HepG2 (cell line): ENCODE data around the gene AGPAT3. TPM values are rescaled to one million over a fixed set of nuclear protein-coding genes. Genes with fewer than 3 reads are reported as not detected.
A peak's percentile ranks its signal among the peaks of the same experiment; 100 is the strongest.

ENCODE experiments used
- CBFB ChIP-seq: sonication (generic); formaldehyde crosslinking; IDR thresholded peaks from 2 replicates; pipeline ENCODE4 v1.4.0; 2020; ENCODE audit warnings: missing genetic modification reagents
- ERF ChIP-seq: IDR thresholded peaks from 2 replicates; pipeline ENCODE4 v1.6.1; 2018; ENCODE audit warnings: missing biosample characterization, missing genetic modification reagents
- FOSL2 ChIP-seq: sonication (generic); formaldehyde crosslinking; IDR thresholded peaks from 2 replicates; pipeline ENCODE4 v1.4.0; 2020; ENCODE audit warnings: missing genetic modification reagents
- FOXP1 ChIP-seq, 2 experiments: fragments of 450-650 bp in 1 of 2; IDR thresholded peaks; 2 replicates each; pipeline ENCODE4 v1.6.1; 2017 to 2018; ENCODE audit warnings: antibody characterized with exemption in 1 of 2
- PHF21A ChIP-seq: sonication (generic); formaldehyde crosslinking; IDR thresholded peaks from 2 replicates; pipeline ENCODE4 v1.5.0; 2020; ENCODE audit warnings: mild to moderate bottlenecking, missing genetic modification reagents
- RBM22 ChIP-seq: fragments of 200-400 bp; formaldehyde crosslinking; optimal IDR thresholded peaks from 2 replicates; pipeline ENCODE3; 2017; ENCODE audit warnings: mild to moderate bottlenecking, low read length, moderate library complexity
- SALL1 ChIP-seq: sonication (generic); formaldehyde crosslinking; IDR thresholded peaks from 2 replicates; pipeline ENCODE4 v1.8.0; 2022; ENCODE audit warnings: mild to moderate bottlenecking, missing genetic modification reagents
- SAP130 ChIP-seq: IDR thresholded peaks from 2 replicates; pipeline ENCODE4 v1.6.1; 2016; ENCODE audit warnings: low read depth
- SPEN ChIP-seq: sonication (generic); formaldehyde crosslinking; IDR thresholded peaks from 2 replicates; pipeline ENCODE4 v1.5.1; 2020; ENCODE audit warnings: low read depth, mild to moderate bottlenecking, missing genetic modification reagents
- STAG1 ChIP-seq: sonication (generic); formaldehyde crosslinking; IDR thresholded peaks from 2 replicates; pipeline ENCODE4 v1.4.0; 2020; ENCODE audit warnings: missing genetic modification reagents
- TBX2 ChIP-seq: sonication (generic); formaldehyde crosslinking; IDR thresholded peaks from 2 replicates; pipeline ENCODE4 v1.5.0; 2020; ENCODE audit warnings: missing genetic modification reagents, mild to moderate bottlenecking, borderline replicate concordance
- XRCC5 ChIP-seq: fragments of 200-400 bp; formaldehyde crosslinking; optimal IDR thresholded peaks from 2 replicates; pipeline ENCODE3; 2017; ENCODE audit warnings: mild to moderate bottlenecking, low read length
- ZBTB38 ChIP-seq: sonication (generic); formaldehyde crosslinking; IDR thresholded peaks from 2 replicates; pipeline ENCODE4 v1.5.1; 2020; ENCODE audit warnings: mild to moderate bottlenecking, missing genetic modification reagents
- ZNF230 ChIP-seq: sonication (generic); formaldehyde crosslinking; IDR thresholded peaks from 2 replicates; pipeline ENCODE4 v1.4.0; 2020; ENCODE audit warnings: mild to moderate bottlenecking, missing genetic modification reagents
- ZNF850 ChIP-seq: sonication (generic); formaldehyde crosslinking; conservative IDR thresholded peaks from 2 replicates; pipeline ENCODE4 v1.9.0; 2021; ENCODE audit warnings: mild to moderate bottlenecking, missing genetic modification reagents
- polyA plus RNA-seq, 8 experiments: library from polyadenylated mRNA; depleted of rRNA in 3 of 8; stranded (reverse) in 7 of 8; unstranded in 1 of 8; fragments of >200 nt; fragmentation: Illumina TruSeq in 4 of 8; extraction: Trizol in 4 of 8; gene quantifications; 2 replicates each; pipeline versions ENCODE4 v1.2.1 to v1.2.3, GENCODE V29; 2011 to 2016; ENCODE audit warnings: low read depth in 4 of 8, missing spikeins in 1 of 8, mixed read lengths in 1 of 8; ENCODE audit not compliant: insufficient read depth in 1 of 8
- total RNA-seq, 5 experiments: library from RNA; depleted of rRNA; stranded (reverse); fragments of >200 nt; fragmentation: Illumina TruSeq; extraction: Trizol; gene quantifications; 2 replicates each; pipeline ENCODE4 v1.2.3, GENCODE V29; 2016; ENCODE audit warnings: low read depth in 1 of 5
- TF ChIP-seq, protein P1 (sequence below): sonication (generic); formaldehyde crosslinking; IDR thresholded peaks from 2 replicates; pipeline ENCODE4 v1.5.0; 2020; ENCODE audit warnings: mild to moderate bottlenecking, missing genetic modification reagents, borderline replicate concordance
- TF ChIP-seq, protein P2 (sequence below): IDR thresholded peaks from 2 replicates; pipeline ENCODE4 v1.6.1; 2018; ENCODE audit warnings: missing genetic modification reagents, mild to moderate bottlenecking, missing compliant biosample characterization
- TF ChIP-seq, protein P3 (sequence below): sonication (generic); formaldehyde crosslinking; IDR thresholded peaks from 2 replicates; pipeline ENCODE4 v1.4.0; 2020; ENCODE audit warnings: missing genetic modification reagents, low read depth, mild to moderate bottlenecking, borderline replicate concordance
- TF ChIP-seq, protein P4 (sequence below): IDR thresholded peaks from 2 replicates; pipeline ENCODE4 v1.6.1; 2018; ENCODE audit warnings: missing genetic modification reagents
- TF ChIP-seq, protein P5 (sequence below): sonication (generic); formaldehyde crosslinking; IDR thresholded peaks from 2 replicates; pipeline ENCODE4 v1.5.0; 2020; ENCODE audit warnings: mild to moderate bottlenecking, missing genetic modification reagents, moderate library complexity

AGPAT3 gene
- total and polyA plus RNA-seq, 2 of the 13 experiments (the other 11 are each of a cell fraction or from before 2014, with no cell fraction given) = 32.2 to 54.4 TPM

DNA sequence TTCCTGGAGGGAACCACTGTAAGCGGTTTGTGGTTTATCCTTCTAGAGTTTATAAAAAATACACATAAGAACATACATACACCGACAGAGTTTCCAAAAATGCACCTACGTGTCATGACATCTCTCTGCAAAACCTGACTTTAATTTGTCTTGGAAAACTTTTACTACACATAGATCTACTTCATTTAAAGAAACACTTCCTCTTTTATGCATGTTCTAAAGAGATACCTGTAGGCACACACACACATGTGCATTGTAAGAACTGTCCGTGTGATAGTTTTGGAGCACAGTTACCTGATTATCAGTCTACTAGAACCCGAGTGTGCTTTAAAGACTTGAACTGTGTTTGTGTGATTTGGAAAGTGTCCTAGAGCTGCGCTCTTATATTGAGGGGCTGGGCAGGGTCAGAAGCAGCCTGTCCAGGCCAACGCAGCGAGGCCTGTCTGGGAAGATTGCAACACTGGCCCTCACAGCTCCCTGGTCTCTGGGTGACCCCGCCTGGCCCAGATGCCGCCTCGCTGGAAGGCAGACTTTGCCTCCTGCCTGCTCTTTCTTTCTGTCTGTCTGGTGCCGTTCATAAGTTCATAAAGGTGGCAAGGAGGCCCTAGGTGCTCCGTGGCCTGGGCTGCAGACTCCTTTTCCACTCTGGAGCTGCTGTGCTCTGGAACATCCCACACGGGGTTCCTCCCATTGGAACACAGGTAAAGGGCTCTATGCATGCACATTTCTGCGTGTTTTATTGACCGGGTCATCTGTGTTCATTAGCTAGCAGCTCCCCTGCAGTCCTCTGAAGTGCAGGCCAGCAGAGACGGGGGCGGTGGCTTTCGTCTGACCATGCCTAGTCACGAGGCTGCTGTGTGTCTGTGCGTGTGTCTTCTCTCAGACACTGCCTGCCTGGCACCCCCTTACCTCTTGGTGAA lies 46.3 kb downstream of the AGPAT3 start (continued):
- TF ChIP-seq, protein P1, sequence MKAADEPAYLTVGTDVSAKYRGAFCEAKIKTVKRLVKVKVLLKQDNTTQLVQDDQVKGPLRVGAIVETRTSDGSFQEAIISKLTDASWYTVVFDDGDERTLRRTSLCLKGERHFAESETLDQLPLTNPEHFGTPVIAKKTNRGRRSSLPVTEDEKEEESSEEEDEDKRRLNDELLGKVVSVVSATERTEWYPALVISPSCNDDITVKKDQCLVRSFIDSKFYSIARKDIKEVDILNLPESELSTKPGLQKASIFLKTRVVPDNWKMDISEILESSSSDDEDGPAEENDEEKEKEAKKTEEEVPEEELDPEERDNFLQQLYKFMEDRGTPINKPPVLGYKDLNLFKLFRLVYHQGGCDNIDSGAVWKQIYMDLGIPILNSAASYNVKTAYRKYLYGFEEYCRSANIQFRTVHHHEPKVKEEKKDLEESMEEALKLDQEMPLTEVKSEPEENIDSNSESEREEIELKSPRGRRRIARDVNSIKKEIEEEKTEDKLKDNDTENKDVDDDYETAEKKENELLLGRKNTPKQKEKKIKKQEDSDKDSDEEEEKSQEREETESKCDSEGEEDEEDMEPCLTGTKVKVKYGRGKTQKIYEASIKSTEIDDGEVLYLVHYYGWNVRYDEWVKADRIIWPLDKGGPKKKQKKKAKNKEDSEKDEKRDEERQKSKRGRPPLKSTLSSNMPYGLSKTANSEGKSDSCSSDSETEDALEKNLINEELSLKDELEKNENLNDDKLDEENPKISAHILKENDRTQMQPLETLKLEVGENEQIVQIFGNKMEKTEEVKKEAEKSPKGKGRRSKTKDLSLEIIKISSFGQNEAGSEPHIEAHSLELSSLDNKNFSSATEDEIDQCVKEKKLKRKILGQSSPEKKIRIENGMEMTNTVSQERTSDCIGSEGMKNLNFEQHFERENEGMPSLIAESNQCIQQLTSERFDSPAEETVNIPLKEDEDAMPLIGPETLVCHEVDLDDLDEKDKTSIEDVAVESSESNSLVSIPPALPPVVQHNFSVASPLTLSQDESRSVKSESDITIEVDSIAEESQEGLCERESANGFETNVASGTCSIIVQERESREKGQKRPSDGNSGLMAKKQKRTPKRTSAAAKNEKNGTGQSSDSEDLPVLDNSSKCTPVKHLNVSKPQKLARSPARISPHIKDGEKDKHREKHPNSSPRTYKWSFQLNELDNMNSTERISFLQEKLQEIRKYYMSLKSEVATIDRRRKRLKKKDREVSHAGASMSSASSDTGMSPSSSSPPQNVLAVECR (CRISPR knock-in tag) = peak; percentile 64
- TF ChIP-seq SAP130 (CRISPR knock-in tag) (peak; percentile 71), TBX2 (CRISPR knock-in tag) (no peak), FOSL2 (CRISPR knock-in tag) (peak; percentile 58), XRCC5 (peak; percentile 54), ERF (0 out of 2 replicates have a peak, but pooled peaks have one; percentile 61), PHF21A (CRISPR knock-in tag) (peak; percentile 79), ZNF850 (CRISPR knock-in tag) (no peak), STAG1 (peak; percentile 72), FOXP1 (IDR thresholded peaks at IDR 0.05) (no peak), FOXP1 (CRISPR knock-in tag; IDR thresholded peaks at IDR 0.05) (peak; percentile 17; the same call in 1 of the 2 replicates), RBM22 (no peak), SPEN (CRISPR knock-in tag) (peak; percentile 68), CBFB (0 out of 2 replicates have a peak, but pooled peaks have one; percentile 44), ZNF230 (CRISPR knock-in tag) (0 out of 2 replicates have a peak, but pooled peaks have one; percentile 51), ZBTB38 (CRISPR knock-in tag) (no peak; the same call in 1 of the 2 replicates), SALL1 (peak; percentile 58)
- TF ChIP-seq, protein P2, sequence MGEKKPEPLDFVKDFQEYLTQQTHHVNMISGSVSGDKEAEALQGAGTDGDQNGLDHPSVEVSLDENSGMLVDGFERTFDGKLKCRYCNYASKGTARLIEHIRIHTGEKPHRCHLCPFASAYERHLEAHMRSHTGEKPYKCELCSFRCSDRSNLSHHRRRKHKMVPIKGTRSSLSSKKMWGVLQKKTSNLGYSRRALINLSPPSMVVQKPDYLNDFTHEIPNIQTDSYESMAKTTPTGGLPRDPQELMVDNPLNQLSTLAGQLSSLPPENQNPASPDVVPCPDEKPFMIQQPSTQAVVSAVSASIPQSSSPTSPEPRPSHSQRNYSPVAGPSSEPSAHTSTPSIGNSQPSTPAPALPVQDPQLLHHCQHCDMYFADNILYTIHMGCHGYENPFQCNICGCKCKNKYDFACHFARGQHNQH = 0 out of 2 replicates have a peak, but pooled peaks have one; percentile 37
- TF ChIP-seq, protein P3, sequence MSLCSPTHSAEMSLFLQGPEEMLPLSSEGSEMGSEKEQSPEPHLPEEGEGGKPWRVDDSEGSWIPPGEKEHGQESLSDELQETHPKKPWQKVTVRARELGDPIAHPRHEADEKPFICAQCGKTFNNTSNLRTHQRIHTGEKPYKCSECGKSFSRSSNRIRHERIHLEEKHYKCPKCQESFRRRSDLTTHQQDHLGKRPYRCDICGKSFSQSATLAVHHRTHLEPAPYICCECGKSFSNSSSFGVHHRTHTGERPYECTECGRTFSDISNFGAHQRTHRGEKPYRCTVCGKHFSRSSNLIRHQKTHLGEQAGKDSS (CRISPR knock-in tag) = peak; percentile 54; the same call in 1 of the 2 replicates
- TF ChIP-seq, protein P4, sequence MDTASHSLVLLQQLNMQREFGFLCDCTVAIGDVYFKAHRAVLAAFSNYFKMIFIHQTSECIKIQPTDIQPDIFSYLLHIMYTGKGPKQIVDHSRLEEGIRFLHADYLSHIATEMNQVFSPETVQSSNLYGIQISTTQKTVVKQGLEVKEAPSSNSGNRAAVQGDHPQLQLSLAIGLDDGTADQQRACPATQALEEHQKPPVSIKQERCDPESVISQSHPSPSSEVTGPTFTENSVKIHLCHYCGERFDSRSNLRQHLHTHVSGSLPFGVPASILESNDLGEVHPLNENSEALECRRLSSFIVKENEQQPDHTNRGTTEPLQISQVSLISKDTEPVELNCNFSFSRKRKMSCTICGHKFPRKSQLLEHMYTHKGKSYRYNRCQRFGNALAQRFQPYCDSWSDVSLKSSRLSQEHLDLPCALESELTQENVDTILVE (CRISPR knock-in tag) = peak; percentile 21; the same call in 1 of the 2 replicates
- TF ChIP-seq, protein P5, sequence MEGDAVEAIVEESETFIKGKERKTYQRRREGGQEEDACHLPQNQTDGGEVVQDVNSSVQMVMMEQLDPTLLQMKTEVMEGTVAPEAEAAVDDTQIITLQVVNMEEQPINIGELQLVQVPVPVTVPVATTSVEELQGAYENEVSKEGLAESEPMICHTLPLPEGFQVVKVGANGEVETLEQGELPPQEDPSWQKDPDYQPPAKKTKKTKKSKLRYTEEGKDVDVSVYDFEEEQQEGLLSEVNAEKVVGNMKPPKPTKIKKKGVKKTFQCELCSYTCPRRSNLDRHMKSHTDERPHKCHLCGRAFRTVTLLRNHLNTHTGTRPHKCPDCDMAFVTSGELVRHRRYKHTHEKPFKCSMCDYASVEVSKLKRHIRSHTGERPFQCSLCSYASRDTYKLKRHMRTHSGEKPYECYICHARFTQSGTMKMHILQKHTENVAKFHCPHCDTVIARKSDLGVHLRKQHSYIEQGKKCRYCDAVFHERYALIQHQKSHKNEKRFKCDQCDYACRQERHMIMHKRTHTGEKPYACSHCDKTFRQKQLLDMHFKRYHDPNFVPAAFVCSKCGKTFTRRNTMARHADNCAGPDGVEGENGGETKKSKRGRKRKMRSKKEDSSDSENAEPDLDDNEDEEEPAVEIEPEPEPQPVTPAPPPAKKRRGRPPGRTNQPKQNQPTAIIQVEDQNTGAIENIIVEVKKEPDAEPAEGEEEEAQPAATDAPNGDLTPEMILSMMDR = peak; percentile 87
